Measurements from ENCODE around the gene ATP6V0C. TPM values are rescaled to one million over a fixed set of nuclear protein-coding genes. Genes with fewer than 3 reads are reported as not detected.
A peak's percentile ranks its signal among the peaks of the same experiment; 100 is the strongest.

The ATP6V0C gene
- total and polyA plus RNA-seq, 7 donors = 116 to 241 (median 177) TPM

DNA sequence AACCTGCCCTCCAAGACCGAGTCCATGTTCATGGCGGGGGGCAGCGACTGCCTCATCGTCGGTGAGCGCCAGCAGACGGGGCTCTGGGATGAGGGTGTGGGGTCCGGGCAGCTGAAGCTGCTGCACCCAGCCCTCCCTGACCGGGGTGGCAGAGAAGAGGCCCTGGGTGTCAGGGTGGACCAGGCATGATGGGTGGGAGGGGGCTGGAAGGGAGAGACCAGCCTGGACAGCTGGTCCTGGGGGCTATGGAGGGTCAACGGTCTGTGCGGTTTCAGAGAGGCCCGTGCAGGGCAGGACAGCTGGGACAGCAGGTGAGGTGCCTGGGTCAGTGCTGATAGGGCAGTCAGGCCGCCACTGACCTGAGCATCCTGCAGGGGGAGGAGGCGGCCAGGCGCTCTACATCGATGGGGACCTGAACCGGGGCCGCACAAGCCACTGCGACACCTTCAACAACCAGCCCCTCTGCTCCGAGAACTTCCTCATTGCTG, 13.3 kb upstream of the ATP6V0C start:
- Histone ChIP-seq H3K4me3 (no peak overlapping the region), H3K36me3 (ENCODE audit: insufficient read depth in 1 of 2, low read depth in 1 of 2) (peaks cover 0 to 13% of the 10 kb centered on the region in 2 donors), H3K27me3 (ENCODE audit: insufficient read depth in 3 of 3, low read length in 2 of 3) (no peaks in the 10 kb centered on the region), H3K9me3 (no peaks in the 10 kb centered on the region), H3K4me1 (peaks cover 36% of the 10 kb centered on the region), H3K27ac (no peak overlapping the region)
- TF ChIP-seq, protein P1, sequence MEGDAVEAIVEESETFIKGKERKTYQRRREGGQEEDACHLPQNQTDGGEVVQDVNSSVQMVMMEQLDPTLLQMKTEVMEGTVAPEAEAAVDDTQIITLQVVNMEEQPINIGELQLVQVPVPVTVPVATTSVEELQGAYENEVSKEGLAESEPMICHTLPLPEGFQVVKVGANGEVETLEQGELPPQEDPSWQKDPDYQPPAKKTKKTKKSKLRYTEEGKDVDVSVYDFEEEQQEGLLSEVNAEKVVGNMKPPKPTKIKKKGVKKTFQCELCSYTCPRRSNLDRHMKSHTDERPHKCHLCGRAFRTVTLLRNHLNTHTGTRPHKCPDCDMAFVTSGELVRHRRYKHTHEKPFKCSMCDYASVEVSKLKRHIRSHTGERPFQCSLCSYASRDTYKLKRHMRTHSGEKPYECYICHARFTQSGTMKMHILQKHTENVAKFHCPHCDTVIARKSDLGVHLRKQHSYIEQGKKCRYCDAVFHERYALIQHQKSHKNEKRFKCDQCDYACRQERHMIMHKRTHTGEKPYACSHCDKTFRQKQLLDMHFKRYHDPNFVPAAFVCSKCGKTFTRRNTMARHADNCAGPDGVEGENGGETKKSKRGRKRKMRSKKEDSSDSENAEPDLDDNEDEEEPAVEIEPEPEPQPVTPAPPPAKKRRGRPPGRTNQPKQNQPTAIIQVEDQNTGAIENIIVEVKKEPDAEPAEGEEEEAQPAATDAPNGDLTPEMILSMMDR (IDR thresholded peaks at IDR 0.05) = no peak
- intact Hi-C loops (cut with DNase I) = loop anchor here (1.0 to 5.0 kb wide), 4 partner anchors 73 to 308 kb away; partner anchors contain the start of genes ABCA3 (in 2 of the 2) and CCNF (in 1 of the 2)
- ATAC-seq = no peak
- DNase-seq = no peak
- 82 to 85% (median 84%) methylated on average over 20 of the region's 20 CpGs for WGBS, 3 donors

GRCh38 chr16:2500918-2501750, 12.6 kb upstream of the ATP6V0C start:
- DNase-seq = peak; percentile 82 to 90
- Histone ChIP-seq H3K4me1 (peaks cover 36% of the 10 kb centered on the region), H3K27me3 (ENCODE audit: insufficient read depth in 3 of 3, low read length in 2 of 3) (no peaks in the 10 kb centered on the region), H3K27ac (no peak overlapping the region), H3K4me3 (peak overlapping the region; percentile 34), H3K9me3 (no peaks in the 10 kb centered on the region), H3K36me3 (ENCODE audit: insufficient read depth in 1 of 2, low read depth in 1 of 2) (peaks cover 0 to 12% of the 10 kb centered on the region in 2 donors)
- TF ChIP-seq, protein P1 (IDR thresholded peaks at IDR 0.05) = peak; percentile 98
- intact Hi-C loops (cut with DNase I) = loop anchor here (1.0 to 5.0 kb wide), 4 partner anchors 74 to 309 kb away; partner anchors contain the start of genes ABCA3 (in 2 of the 2) and CCNF (in 1 of the 2)
- ATAC-seq = peak; percentile 84 to 90 (median 86)
- WGBS, 3 donors = 41 to 49% (median 41%) methylated on average over 22 to 23 of the region's 23 CpGs

DNA sequence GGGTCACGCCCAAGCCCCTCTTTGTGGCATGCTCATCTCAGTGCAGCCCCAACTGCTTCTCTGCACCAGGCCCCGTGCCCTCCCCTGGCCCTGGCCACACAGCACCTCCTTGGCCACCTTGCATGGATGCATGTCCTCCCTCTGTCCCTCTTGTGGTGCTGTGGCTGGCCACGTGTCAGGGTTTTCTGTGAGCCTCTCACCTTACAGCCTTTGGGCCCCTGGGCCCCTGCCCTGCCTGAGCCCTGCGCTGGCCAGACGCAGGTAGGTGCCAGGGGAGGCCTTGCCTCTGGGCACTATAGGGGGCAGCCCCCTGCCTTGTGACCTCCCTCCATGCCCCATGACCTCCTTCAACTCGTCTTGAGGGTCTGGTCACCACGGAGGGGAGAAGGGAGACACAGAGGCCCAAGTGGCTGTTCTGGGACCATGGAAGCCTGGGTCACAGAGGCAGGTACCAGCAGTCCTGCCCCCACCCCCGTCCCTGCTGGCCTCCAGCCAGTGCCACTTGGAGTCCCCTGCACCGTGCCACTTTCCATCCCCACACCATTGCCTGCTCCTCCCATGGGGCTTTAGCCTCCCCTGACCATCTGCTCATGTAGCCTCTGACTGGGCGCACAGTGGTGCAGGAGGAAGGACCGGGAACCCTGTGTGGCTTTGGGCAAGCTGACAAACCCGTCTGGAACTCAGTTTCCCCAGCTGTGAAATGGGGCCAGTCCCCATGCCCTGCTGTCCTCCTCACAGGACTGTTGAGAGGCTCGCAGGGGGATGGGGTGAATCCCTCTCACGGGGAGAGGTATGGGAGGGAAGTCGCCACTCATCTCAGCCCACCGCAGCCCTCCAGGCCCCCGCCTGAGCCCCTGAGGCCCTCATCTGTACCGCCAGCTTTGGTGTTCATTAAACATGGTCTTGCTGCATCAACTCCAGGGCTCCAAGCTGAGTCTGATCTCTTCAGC, 11.5 kb upstream of the ATP6V0C start:
- TF ChIP-seq, protein P1 (IDR thresholded peaks at IDR 0.05) = no peak
- Histone ChIP-seq H3K27ac (no peak overlapping the region), H3K27me3 (ENCODE audit: insufficient read depth in 3 of 3, low read length in 2 of 3) (no peaks in the 10 kb centered on the region), H3K4me1 (peaks cover 32% of the 10 kb centered on the region), H3K4me3 (no peak overlapping the region), H3K9me3 (no peaks in the 10 kb centered on the region), H3K36me3 (ENCODE audit: insufficient read depth in 1 of 2, low read depth in 1 of 2) (peaks cover 0 to 5% of the 10 kb centered on the region in 2 donors)
- ATAC-seq (no peak), DNase-seq (no peak)
- 70 to 81% (median 70%) methylated on average over 17 to 18 of the region's 18 CpGs for WGBS, 3 donors
- intact Hi-C loops (cut with DNase I) = loop anchor here (5.0 kb wide), 3 partner anchors 75 to 310 kb away; partner anchors contain the start of genes ABCA3 (in 1 of the 2) and CCNF (in 1 of the 2)

- ATAC-seq = no peak
- intact Hi-C loops (cut with DNase I) = no loop called here
- DNase-seq = no peak
- TF ChIP-seq, protein P1 (IDR thresholded peaks at IDR 0.05) = no peak
- Histone ChIP-seq H3K9me3 (no peaks in the 10 kb centered on the region), H3K27me3 (ENCODE audit: insufficient read depth in 3 of 3, low read length in 2 of 3) (no peaks in the 10 kb centered on the region), H3K27ac (no peak overlapping the region), H3K4me3 (no peak overlapping the region), H3K36me3 (ENCODE audit: insufficient read depth in 1 of 2, low read depth in 1 of 2) (no peaks in the 10 kb centered on the region), H3K4me1 (peaks cover 8% of the 10 kb centered on the region)
- WGBS, 3 donors = 87 to 89% (median 88%) methylated on average over 14 of the region's 14 CpGs
Measured at GRCh38 chr16:2505695-2506094, 8.1 kb upstream of the ATP6V0C start.
